ENCODE data around the gene TMEM132C.
"Not testable (repeated sequence)": the region's sequence is repeated elsewhere in the genome, so short reads cannot be mapped to it uniquely, and the experiment has no call there.

TMEM132C gene

GRCh38 chr12:128571906-128572810, 305.2 kb downstream of the TMEM132C start:
- no peak for DNase-seq

DNA sequence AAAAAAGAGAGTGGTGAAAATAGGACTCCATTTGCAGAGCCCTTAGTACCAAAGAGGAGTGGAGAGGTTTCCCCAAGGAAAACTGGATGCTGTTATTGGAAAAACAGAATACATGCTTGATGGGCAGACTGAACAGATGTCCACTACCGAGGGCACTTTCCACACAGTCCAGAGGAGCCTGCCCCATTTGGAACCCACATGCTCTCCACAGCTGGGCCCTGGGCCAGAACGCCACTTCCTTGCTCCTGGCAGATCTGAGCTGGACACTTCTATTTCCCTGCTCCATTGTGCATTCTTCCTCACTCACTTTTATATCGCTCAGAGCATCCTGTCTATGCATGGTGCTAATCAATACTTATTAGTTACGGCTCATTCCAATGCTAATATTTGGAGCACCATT, 306.9 kb downstream of the TMEM132C start:
- no peak for DNase-seq

- no peak for DNase-seq
Measured at GRCh38 chr12:128578045-128578444, 311.1 kb downstream of the TMEM132C start.

DNA sequence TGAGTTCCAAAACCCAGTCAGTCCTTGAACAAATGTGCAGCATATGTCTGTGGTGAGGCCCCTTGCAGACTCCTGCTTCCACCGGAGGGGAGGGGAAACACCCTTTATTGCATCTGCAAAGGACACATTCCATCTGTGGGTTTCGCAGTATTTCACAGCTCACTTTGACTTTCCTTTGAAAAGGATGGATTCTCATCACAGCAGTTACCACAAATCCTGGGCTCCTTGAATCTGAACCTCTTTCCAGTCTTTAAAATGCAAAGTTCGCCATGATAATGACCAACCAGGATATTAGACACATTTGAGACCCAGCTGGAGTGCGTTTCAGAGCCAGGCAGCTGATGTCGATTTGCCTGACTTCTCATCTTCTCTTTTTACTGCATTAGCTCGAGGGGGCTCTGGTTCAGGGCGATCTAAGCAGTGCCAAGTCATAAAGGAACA, 314.4 kb downstream of the TMEM132C start:
- no peak for DNase-seq

DNA sequence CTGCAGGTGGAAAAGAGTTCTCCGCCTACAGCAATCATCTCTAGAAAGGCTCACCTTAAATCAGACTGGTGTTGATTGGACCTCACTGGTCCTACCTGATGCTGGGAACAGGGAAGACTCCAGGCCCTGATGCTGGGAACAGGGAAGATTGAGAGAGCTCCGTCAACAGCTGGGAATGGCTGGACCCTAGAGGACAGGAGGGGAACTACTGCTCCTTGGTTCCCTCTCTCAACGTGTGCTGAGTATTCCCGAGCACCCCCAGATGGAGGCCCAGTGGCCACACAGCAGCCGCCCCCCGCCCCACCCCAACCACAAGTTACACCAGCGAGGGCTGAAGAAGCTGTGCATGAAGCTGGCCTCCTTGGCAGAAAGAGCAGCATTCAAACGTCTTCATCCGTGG, 316.5 kb downstream of the TMEM132C start:
- no peak for DNase-seq

- no peak for DNase-seq
Measured at GRCh38 chr12:128586451-128587029, 319.6 kb downstream of the TMEM132C start.

GRCh38 chr12:128587918-128588317, 320.9 kb downstream of the TMEM132C start:
- DNase-seq = no peak

DNA sequence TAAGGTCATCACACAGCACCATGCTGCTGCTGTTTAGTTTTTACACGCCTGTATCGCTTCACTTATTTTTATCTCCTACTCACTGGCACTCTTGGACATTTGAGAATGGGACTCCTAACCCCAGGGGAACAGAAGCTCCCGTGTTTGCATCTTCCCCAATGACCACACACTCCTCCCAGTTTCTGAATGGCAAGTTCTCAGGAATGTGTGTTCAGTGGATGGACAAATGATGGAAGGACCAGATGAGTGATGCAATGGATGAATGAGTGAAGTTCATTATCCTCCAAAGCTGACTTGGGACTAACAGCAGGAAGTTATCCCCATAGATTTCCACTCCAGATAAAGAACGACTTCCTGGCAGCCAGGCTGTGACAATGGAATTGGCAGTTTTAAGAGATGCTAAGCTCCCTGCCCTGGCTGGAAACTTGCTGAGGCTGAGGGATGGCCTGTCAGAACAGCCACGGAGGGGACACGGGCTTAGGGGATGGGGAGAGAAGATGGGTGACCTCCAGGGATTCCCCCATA, 325.3 kb downstream of the TMEM132C start:
- no peak for DNase-seq

- no peak for DNase-seq
Measured at GRCh38 chr12:128594521-128594920, 327.6 kb downstream of the TMEM132C start.

GRCh38 chr12:128595609-128596008, 328.6 kb downstream of the TMEM132C start:
- DNase-seq = no peak

DNA sequence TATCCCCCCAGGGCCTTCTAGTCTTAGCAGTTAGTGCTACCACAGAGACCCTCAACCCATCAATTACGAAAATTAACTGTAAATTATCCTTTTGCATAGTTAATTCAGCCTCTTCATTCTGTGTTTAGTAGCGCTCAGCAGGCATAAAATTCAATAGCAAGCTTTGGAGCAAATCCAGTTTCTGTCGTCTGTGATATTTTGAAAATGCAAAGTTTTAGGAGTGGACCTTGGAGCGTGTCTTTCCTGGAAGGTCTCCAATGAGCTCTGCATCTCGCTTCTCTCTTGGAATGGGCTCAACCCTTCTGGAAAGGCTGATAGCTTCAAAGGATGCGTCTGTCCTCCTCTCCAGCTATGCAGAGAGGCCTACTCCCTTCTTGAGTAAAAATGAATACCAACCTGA, 333.9 kb downstream of the TMEM132C start:
- DNase-seq = no peak

DNA sequence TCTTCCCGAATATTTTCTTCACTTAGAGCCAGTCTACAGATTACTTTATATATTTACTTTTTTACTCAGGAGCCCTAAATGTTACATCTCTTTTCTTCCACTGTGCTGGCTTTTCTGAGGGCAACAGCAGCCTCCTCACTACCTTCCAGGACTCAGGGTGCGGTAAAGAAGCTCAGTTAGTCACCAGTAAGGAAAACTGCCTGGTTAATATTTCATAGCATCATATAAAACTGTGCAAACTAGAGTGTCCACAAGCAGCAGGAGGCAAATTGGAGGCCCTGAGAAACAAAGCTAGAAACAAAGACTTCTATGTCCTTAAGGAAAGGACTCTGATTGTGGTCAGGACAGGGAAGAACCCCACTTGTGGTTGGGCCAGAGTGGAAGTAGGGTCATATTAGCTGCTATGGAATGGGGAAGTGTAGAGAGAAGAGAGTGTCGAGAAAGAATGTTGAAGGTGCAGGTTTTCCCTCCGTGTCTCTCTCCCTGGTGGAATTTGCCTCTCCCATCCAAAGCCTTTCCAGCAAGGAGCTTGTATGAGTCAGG, 336.7 kb downstream of the TMEM132C start:
- no peak for DNase-seq

DNA sequence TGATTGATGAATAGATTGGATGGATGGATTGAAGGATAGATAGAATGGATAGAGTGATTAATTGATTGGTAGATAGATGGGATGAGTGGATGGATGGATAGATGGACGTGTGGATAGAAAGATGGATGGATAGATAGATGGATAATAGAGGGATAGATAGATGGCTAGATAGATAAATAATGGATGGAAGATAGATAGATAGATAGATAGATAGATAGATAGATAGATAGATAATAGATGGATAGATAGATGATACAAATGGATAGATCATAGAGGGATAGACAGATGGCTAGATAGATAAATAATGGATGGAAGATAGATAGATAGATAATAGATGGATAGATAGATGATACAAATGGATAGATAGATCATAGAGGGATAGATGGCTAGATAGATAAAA, 337.2 kb downstream of the TMEM132C start:
- not testable (repeated sequence) for DNase-seq

DNA sequence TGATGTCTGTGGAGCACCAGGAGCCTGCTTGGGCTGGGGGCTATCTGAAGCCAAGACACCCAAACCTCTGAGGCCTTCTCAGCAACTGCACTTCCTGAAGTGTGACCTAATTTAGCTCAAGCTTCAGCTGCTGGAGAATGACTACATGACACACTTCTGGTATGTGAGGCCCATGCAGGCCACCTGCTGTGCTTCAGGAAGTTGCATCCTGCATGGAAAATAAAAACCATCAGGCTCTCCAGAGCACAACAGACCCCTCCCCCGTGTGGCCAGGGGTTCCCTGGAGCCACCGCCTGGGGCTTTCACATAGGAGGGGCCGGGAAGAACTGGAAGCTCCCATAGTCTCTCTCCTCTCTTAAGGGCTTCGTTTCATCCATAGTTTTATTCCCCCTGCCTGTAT, 339.1 kb downstream of the TMEM132C start:
- no peak for DNase-seq

- DNase-seq = no peak
Measured at GRCh38 chr12:128606538-128606937, 339.6 kb downstream of the TMEM132C start.

- no peak for DNase-seq
Measured at GRCh38 chr12:128606970-128607369, 340.0 kb downstream of the TMEM132C start.

GRCh38 chr12:128607641-128608040, 340.7 kb downstream of the TMEM132C start:
- no peak for DNase-seq

- DNase-seq = no peak
Measured at GRCh38 chr12:128609861-128610260, 342.9 kb downstream of the TMEM132C start.

DNA sequence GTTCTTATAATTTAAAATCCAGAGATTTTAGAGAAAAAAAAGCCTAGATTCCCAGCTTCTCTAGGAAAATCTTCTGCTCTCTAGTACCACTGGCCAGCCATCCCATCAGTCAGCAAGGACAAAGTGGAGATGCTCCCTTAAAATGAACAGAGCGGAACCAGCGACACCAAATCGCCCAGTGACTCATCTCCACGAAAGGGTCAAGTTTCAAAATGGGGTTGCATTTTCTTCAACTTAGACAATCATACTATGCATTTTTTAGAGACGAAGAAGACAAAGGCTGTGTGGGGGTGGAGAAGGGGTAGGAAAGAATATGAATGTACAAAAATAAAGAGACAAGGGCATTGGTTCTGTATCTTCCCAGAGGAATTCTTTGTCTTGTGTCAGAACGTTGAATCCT, 344.8 kb downstream of the TMEM132C start:
- no peak for DNase-seq

- DNase-seq = no peak
Measured at GRCh38 chr12:128612150-128612850, 345.3 kb downstream of the TMEM132C start.

DNA sequence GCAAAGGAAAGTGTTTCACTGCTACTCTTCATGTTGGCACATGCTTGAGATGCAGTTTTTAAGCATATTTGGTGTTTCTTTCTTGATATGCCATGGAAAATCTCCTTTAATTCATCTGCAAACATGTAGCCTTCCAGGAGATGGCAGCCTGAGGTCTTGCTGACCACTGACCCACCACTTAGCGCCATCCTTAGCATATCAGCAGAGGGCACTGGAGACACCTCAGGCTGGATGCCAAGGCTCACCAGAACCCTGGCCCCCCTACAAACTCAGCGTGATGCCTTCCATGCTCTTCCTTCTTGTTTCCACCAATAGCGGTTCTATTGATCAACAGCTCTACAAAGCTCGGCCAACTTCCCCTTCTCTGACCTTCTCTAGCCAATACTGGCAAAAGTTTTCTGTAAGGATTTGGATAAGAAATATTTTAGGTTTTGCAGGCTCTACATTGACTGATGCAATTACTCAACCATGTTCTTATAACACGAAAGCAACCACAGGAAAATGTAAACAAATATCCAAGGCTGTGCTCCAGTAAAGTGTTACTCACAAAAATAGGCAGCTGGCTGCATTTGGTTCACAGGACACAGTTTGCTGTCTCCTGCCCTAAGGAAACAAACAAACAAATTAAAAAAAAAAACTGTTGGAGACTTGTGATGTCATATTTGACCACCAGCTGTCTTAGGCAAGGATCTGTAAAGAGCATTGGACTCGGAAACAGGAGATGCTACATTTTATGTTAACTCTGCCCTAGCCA, 347.0 kb downstream of the TMEM132C start:
- no peak for DNase-seq

GRCh38 chr12:128617304-128617833, 350.4 kb downstream of the TMEM132C start:
- no peak for DNase-seq
